Activated CD8-positive, alpha-beta memory T cell treated with anti-CD3 and anti-CD28 coated beads, Interleukin-2, amount 10 ng/mL, durations not matched to agents 7 days and 5 days (primary cell): Measurements from ENCODE around the gene PDE1C. TPM values are rescaled to one million over a fixed set of nuclear protein-coding genes. Genes with fewer than 3 reads are reported as not detected.

Experiments
- ATAC-seq: fragments of 150-1000 bp; cut with Tn5 transposase; one replicate; pipeline ENCODE4 v1.10.0; 2021; ENCODE audit warnings: moderate library complexity
- CTCF ChIA-PET: fragments of 350-600 bp; sonication (Branson Sonifier 250); formaldehyde crosslinking; loops from one replicate; lab custom pipeline; 2021; ENCODE audit warnings: antibody characterized with exemption; lab: Charles Lee
- DNase-seq: peaks from one replicate; pipeline ENCODE4 v3.0.0-alpha.2; 2020
- H3K27ac Mint-ChIP-seq: one replicate; pipeline ENCODE4 v1.8.0; 2021; ENCODE audit warnings: mild to moderate bottlenecking, mixed read lengths
- H3K27me3 Mint-ChIP-seq: one replicate; pipeline ENCODE4 v1.8.0; 2021; ENCODE audit warnings: mixed read lengths
- H3K36me3 Mint-ChIP-seq: one replicate; pipeline ENCODE4 v1.8.0; 2021; ENCODE audit warnings: mild to moderate bottlenecking, mixed read lengths
- H3K4me1 Mint-ChIP-seq: one replicate; pipeline ENCODE4 v1.8.0; 2021; ENCODE audit warnings: mixed read lengths
- H3K4me3 Mint-ChIP-seq: one replicate; pipeline ENCODE4 v1.8.0; 2021; ENCODE audit warnings: mild to moderate bottlenecking, moderate library complexity, mixed read lengths
- H3K9me3 Mint-ChIP-seq: one replicate; pipeline ENCODE4 v1.8.0; 2022; ENCODE audit warnings: low read depth, mixed read lengths
- total RNA-seq, 2 experiments: library from RNA; stranded (reverse); gene quantifications; one replicate each; pipeline ENCODE4 v1.2.3, GENCODE V29; 2021

PDE1C gene
- total RNA-seq: not detected

GRCh38 chr7:32070406-32071360 lies at the start of gene PDE1C:
PDE1C (minus strand) TSS chr7:32070407.
- H3K36me3 Mint-ChIP-seq: no peaks in the 10 kb centered on the region
- CTCF ChIA-PET: no interaction called here

GRCh38 chr7:32119790-32120196 lies 49.6 kb upstream of the PDE1C start:
- peaks cover 5% of the 10 kb centered on the region for H3K9me3 Mint-ChIP-seq
- no peaks in the 10 kb centered on the region for H3K36me3 Mint-ChIP-seq
- CTCF ChIA-PET: no interaction called here
- no peak overlapping the region for H3K4me3 Mint-ChIP-seq
- ATAC-seq (no peak), DNase-seq (no peak)
- no peaks in the 10 kb centered on the region for H3K27me3 Mint-ChIP-seq
- H3K27ac Mint-ChIP-seq: no peak overlapping the region
- no peaks in the 10 kb centered on the region for H3K4me1 Mint-ChIP-seq

More at GRCh38 chr7:32070406-32071360, at the start of gene PDE1C:
- Mint-ChIP-seq H3K27ac (no peak within 1 kb of the TSS), H3K9me3 (no peaks in the 10 kb centered on the region), H3K4me1 (no peaks in the 10 kb centered on the region), H3K27me3 (peaks cover 25% of the 10 kb centered on the region), H3K4me3 (no peak within 1 kb of the TSS)
- ATAC-seq: no peak
- DNase-seq: no peak

- ATAC-seq (no peak), DNase-seq (no peak)
- no peaks in the 10 kb centered on the region for H3K9me3 Mint-ChIP-seq
- H3K4me1 Mint-ChIP-seq: no peaks in the 10 kb centered on the region
- H3K27ac Mint-ChIP-seq: no peak overlapping the region
- H3K36me3 Mint-ChIP-seq: no peaks in the 10 kb centered on the region
- no peaks in the 10 kb centered on the region for H3K27me3 Mint-ChIP-seq
- no peak overlapping the region for H3K4me3 Mint-ChIP-seq
- CTCF ChIA-PET: no interaction called here
These were observed 47.6 kb upstream of the PDE1C start for GRCh38 chr7:32117837-32118236.

- Mint-ChIP-seq H3K27ac (no peak overlapping the region), H3K4me3 (no peak overlapping the region), H3K4me1 (no peaks in the 10 kb centered on the region), H3K27me3 (no peaks in the 10 kb centered on the region), H3K9me3 (peaks cover 3% of the 10 kb centered on the region), H3K36me3 (no peaks in the 10 kb centered on the region)
- no peak for ATAC-seq
- DNase-seq: no peak
- CTCF ChIA-PET: no interaction called here
These were observed 46.2 kb upstream of the PDE1C start for GRCh38 chr7:32116436-32116835.

- Mint-ChIP-seq H3K27me3 (no peaks in the 10 kb centered on the region), H3K9me3 (peaks cover 3% of the 10 kb centered on the region), H3K27ac (no peak overlapping the region), H3K4me3 (no peak overlapping the region), H3K4me1 (no peaks in the 10 kb centered on the region), H3K36me3 (no peaks in the 10 kb centered on the region)
- CTCF ChIA-PET: no interaction called here
- ATAC-seq: no peak
- no peak for DNase-seq
These were observed 45.6 kb upstream of the PDE1C start for GRCh38 chr7:32115831-32116230.

- no peak for ATAC-seq
These were observed 38.4 kb upstream of the PDE1C start for GRCh38 chr7:32108651-32109050.

GRCh38 chr7:32104766-32105165 lies 34.6 kb upstream of the PDE1C start:
- CTCF ChIA-PET: no interaction called here
- Mint-ChIP-seq H3K36me3 (no peaks in the 10 kb centered on the region), H3K4me1 (no peaks in the 10 kb centered on the region), H3K27me3 (no peaks in the 10 kb centered on the region), H3K27ac (no peak overlapping the region), H3K9me3 (peaks cover 8% of the 10 kb centered on the region), H3K4me3 (no peak overlapping the region)
- DNase-seq: no peak
- ATAC-seq: no peak

More at GRCh38 chr7:32108651-32109050, 38.4 kb upstream of the PDE1C start:
- DNase-seq: no peak
- Mint-ChIP-seq H3K9me3 (peaks cover 11% of the 10 kb centered on the region), H3K36me3 (no peaks in the 10 kb centered on the region), H3K27me3 (no peaks in the 10 kb centered on the region), H3K27ac (no peak overlapping the region), H3K4me3 (no peak overlapping the region), H3K4me1 (no peaks in the 10 kb centered on the region)
- CTCF ChIA-PET: no interaction called here

- H3K36me3 Mint-ChIP-seq: no peaks in the 10 kb centered on the region
These were observed 33.2 kb upstream of the PDE1C start for GRCh38 chr7:32103361-32103760.

GRCh38 chr7:32102432-32102873 lies 32.2 kb upstream of the PDE1C start:
- Mint-ChIP-seq H3K27me3 (no peaks in the 10 kb centered on the region), H3K9me3 (peaks cover 6% of the 10 kb centered on the region), H3K36me3 (no peaks in the 10 kb centered on the region), H3K4me1 (no peaks in the 10 kb centered on the region), H3K4me3 (no peak overlapping the region), H3K27ac (no peak overlapping the region)
- DNase-seq (no peak), ATAC-seq (no peak)
- CTCF ChIA-PET: no interaction called here

More at GRCh38 chr7:32103361-32103760, 33.2 kb upstream of the PDE1C start:
- ATAC-seq (no peak), DNase-seq (no peak)
- Mint-ChIP-seq H3K27me3 (no peaks in the 10 kb centered on the region), H3K4me1 (no peaks in the 10 kb centered on the region), H3K9me3 (peaks cover 6% of the 10 kb centered on the region), H3K4me3 (no peak overlapping the region), H3K27ac (no peak overlapping the region)
- CTCF ChIA-PET: no interaction called here

- no peak overlapping the region for H3K4me3 Mint-ChIP-seq
- ATAC-seq (no peak), DNase-seq (no peak)
- H3K27ac Mint-ChIP-seq: no peak overlapping the region
- no peaks in the 10 kb centered on the region for H3K27me3 Mint-ChIP-seq
- CTCF ChIA-PET: no interaction called here
- no peaks in the 10 kb centered on the region for H3K4me1 Mint-ChIP-seq
- H3K36me3 Mint-ChIP-seq: no peaks in the 10 kb centered on the region
- H3K9me3 Mint-ChIP-seq: no peaks in the 10 kb centered on the region
These were observed 30.2 kb upstream of the PDE1C start for GRCh38 chr7:32100407-32100907.

GRCh38 chr7:32094516-32094915 lies 24.3 kb upstream of the PDE1C start:
- H3K4me3 Mint-ChIP-seq: no peak overlapping the region
- H3K27me3 Mint-ChIP-seq: no peaks in the 10 kb centered on the region
- H3K9me3 Mint-ChIP-seq: peaks cover 3% of the 10 kb centered on the region
- no peak for DNase-seq
- H3K27ac Mint-ChIP-seq: no peak overlapping the region
- no peaks in the 10 kb centered on the region for H3K36me3 Mint-ChIP-seq
- CTCF ChIA-PET: no interaction called here
- ATAC-seq: no peak
- no peaks in the 10 kb centered on the region for H3K4me1 Mint-ChIP-seq

GRCh38 chr7:32093415-32094408 lies 23.5 kb upstream of the PDE1C start:
- CTCF ChIA-PET: no interaction called here
- DNase-seq (no peak), ATAC-seq (no peak)
- Mint-ChIP-seq H3K27me3 (no peaks in the 10 kb centered on the region), H3K9me3 (peaks cover 3% of the 10 kb centered on the region), H3K4me3 (no peak overlapping the region), H3K4me1 (no peaks in the 10 kb centered on the region), H3K27ac (no peak overlapping the region), H3K36me3 (no peaks in the 10 kb centered on the region)

GRCh38 chr7:32092346-32092745 lies 22.1 kb upstream of the PDE1C start:
- H3K27ac Mint-ChIP-seq: no peak overlapping the region

More at GRCh38 chr7:32092346-32092745, 22.1 kb upstream of the PDE1C start:
- DNase-seq: no peak
- CTCF ChIA-PET: no interaction called here
- ATAC-seq: no peak
- H3K9me3 Mint-ChIP-seq: peaks cover 3% of the 10 kb centered on the region
- no peaks in the 10 kb centered on the region for H3K36me3 Mint-ChIP-seq
- no peaks in the 10 kb centered on the region for H3K27me3 Mint-ChIP-seq
- no peak overlapping the region for H3K4me3 Mint-ChIP-seq
- H3K4me1 Mint-ChIP-seq: no peaks in the 10 kb centered on the region
